ENCODE results near the gene DTD1.
"Not testable (repeated sequence)": the region's sequence is repeated elsewhere in the genome, so short reads cannot be mapped to it uniquely, and the experiment has no call there.

DTD1 gene

GRCh38 chr20:18780385-18781130, 192.7 kb downstream of the DTD1 start:
- no peak for DNase-seq (ENCODE audit: low read depth)
- H3K4me3 ChIP-seq (ENCODE audit: control insufficient read depth, low read depth, low read length): no peak overlapping the region
- TF ChIP-seq CTCF (conservative IDR thresholded peaks at IDR 0.05; ENCODE audit: control insufficient read depth, insufficient read depth, low read depth, low read length): no peak

- no peak for DNase-seq (ENCODE audit: low read depth)
- TF ChIP-seq CTCF (conservative IDR thresholded peaks at IDR 0.05; ENCODE audit: control insufficient read depth, insufficient read depth, low read depth, low read length): no peak
- H3K4me3 ChIP-seq (ENCODE audit: control insufficient read depth, low read depth, low read length): no peak overlapping the region
Observed at GRCh38 chr20:18781509-18781908, 193.7 kb downstream of the DTD1 start.

GRCh38 chr20:18783385-18783959, 195.6 kb downstream of the DTD1 start:
- no peak for DNase-seq (ENCODE audit: low read depth)
- no peak for TF ChIP-seq CTCF (conservative IDR thresholded peaks at IDR 0.05; ENCODE audit: control insufficient read depth, insufficient read depth, low read depth, low read length)
- no peak overlapping the region for H3K4me3 ChIP-seq (ENCODE audit: control insufficient read depth, low read depth, low read length)

GRCh38 chr20:18787046-18787445, 199.2 kb downstream of the DTD1 start:
- not testable (repeated sequence) for H3K4me3 ChIP-seq (ENCODE audit: control insufficient read depth, low read depth, low read length); DNase-seq (ENCODE audit: low read depth)

GRCh38 chr20:18788021-18788420, 200.2 kb downstream of the DTD1 start:
- DNase-seq (ENCODE audit: low read depth): no peak
- H3K4me3 ChIP-seq (ENCODE audit: control insufficient read depth, low read depth, low read length): no peak overlapping the region
- TF ChIP-seq CTCF (conservative IDR thresholded peaks at IDR 0.05; ENCODE audit: control insufficient read depth, insufficient read depth, low read depth, low read length): no peak

- H3K4me3 ChIP-seq (ENCODE audit: control insufficient read depth, low read depth, low read length): no peak overlapping the region
- TF ChIP-seq CTCF (conservative IDR thresholded peaks at IDR 0.05; ENCODE audit: control insufficient read depth, insufficient read depth, low read depth, low read length): no peak
- DNase-seq (ENCODE audit: low read depth): no peak
Observed at GRCh38 chr20:18790787-18791186, 202.9 kb downstream of the DTD1 start.

- peak overlapping the region; percentile 72 for H3K4me3 ChIP-seq (ENCODE audit: control insufficient read depth, low read depth, low read length)
Observed at GRCh38 chr20:18793625-18794427, 206.0 kb downstream of the DTD1 start.

More at GRCh38 chr20:18793625-18794427, 206.0 kb downstream of the DTD1 start:
- peak; percentile 90 for DNase-seq (ENCODE audit: low read depth)
- TF ChIP-seq CTCF (conservative IDR thresholded peaks at IDR 0.05; ENCODE audit: control insufficient read depth, insufficient read depth, low read depth, low read length): no peak
